ENCODE measurements around the gene METTL21A.
A peak's percentile ranks its signal among the peaks of the same experiment; 100 is the strongest.
"Not testable (repeated sequence)": the region's sequence is repeated elsewhere in the genome, so short reads cannot be mapped to it uniquely, and the experiment has no call there.

METTL21A gene

DNA sequence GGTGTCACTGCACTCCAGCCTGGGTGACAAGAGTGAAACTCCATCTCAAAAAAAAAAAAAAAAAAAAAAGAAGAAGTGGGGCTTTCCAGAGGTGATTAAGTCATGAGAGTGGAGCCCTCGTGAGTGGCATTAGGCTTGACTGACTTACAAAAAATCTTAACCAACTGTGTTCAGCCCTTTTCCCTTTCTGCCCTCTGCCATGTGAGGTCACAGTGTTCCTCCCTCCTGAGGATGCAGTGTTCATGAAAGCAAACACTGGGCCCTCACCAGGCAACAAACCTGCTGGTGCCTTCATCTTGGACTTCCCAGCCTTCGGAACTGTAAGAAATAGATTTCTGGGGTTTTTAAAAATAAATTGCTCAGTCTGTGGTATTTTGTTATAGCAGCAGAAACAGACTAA lies 37.0 kb upstream of the METTL21A start:
- ChIA-PET CTCF (no interaction called here), POLR2A (no interaction called here)
- no peak for TF ChIP-seq CTCF (IDR thresholded peaks at IDR 0.05; ENCODE audit: control extremely low read depth, extremely low read depth, low read depth, missing control alignments)
- peak; percentile 62 for DNase-seq (ENCODE audit: extremely low spot score)

DNA sequence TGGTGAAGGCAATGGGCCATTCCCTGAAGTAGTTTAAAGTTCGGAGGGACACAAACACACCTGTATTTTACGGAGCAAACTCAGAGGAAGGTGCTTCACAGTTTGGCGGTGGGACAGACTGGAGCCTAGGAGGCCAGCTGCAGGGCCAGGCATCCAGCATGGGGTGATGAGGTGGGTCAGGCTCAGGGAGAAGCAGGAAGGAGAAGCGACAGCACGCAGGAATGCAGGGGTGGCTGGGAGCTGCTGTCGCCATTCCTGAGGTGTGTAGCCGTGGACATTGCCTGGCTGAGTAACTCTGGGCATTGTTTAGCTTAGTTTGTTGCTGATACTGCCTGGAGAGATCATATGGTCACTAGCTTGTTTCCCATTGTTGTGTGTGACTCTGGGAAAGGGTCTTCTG lies 35.8 kb upstream of the METTL21A start:
- TF ChIP-seq CTCF (IDR thresholded peaks at IDR 0.05; ENCODE audit: control extremely low read depth, extremely low read depth, low read depth, missing control alignments): no peak
- CTCF ChIA-PET: interaction anchor here (0.7 to 1.3 kb wide), 2 partner anchors 35 to 39 kb away, joined by 3 read pairs; no protein-coding TSS in a partner anchor
- no peak for DNase-seq (ENCODE audit: extremely low spot score)
- POLR2A ChIA-PET: no interaction called here

GRCh38 chr2:207658156-207658555 lies 33.0 kb upstream of the METTL21A start:
- TF ChIP-seq CTCF (IDR thresholded peaks at IDR 0.05; ENCODE audit: control extremely low read depth, extremely low read depth, low read depth, missing control alignments): no peak
- DNase-seq (ENCODE audit: extremely low spot score): no peak
- ChIA-PET CTCF (interaction anchor here (0.8 to 1.7 kb wide), 3 partner anchors 31 to 65 kb away, joined by 3 to 6 read pairs (median 3); no protein-coding TSS in a partner anchor), POLR2A (no interaction called here)

- ChIA-PET CTCF (no interaction called here), POLR2A (no interaction called here)
These were observed 29.8 kb upstream of the METTL21A start for GRCh38 chr2:207655000-207655399.

GRCh38 chr2:207646582-207646981 lies 21.4 kb upstream of the METTL21A start:
- DNase-seq (ENCODE audit: extremely low spot score); POLR2A ChIA-PET: not testable (repeated sequence)
- CTCF ChIA-PET: interaction anchor here (1.0 to 1.4 kb wide), 2 partner anchors 11 to 20 kb away, joined by 4 to 9 read pairs; no protein-coding TSS in a partner anchor

More at GRCh38 chr2:207655000-207655399, 29.8 kb upstream of the METTL21A start:
- DNase-seq (ENCODE audit: extremely low spot score): no peak
- TF ChIP-seq CTCF (IDR thresholded peaks at IDR 0.05; ENCODE audit: control extremely low read depth, extremely low read depth, low read depth, missing control alignments): no peak

GRCh38 chr2:207643892-207644291 lies 18.7 kb upstream of the METTL21A start:
- DNase-seq (ENCODE audit: extremely low spot score): no peak
- CTCF ChIA-PET: interaction anchor here (1.3 to 1.5 kb wide), 2 partner anchors 14 to 17 kb away, joined by 3 to 5 read pairs; no protein-coding TSS in a partner anchor
- POLR2A ChIA-PET: no interaction called here
- TF ChIP-seq CTCF (IDR thresholded peaks at IDR 0.05; ENCODE audit: control extremely low read depth, extremely low read depth, low read depth, missing control alignments): no peak

DNA sequence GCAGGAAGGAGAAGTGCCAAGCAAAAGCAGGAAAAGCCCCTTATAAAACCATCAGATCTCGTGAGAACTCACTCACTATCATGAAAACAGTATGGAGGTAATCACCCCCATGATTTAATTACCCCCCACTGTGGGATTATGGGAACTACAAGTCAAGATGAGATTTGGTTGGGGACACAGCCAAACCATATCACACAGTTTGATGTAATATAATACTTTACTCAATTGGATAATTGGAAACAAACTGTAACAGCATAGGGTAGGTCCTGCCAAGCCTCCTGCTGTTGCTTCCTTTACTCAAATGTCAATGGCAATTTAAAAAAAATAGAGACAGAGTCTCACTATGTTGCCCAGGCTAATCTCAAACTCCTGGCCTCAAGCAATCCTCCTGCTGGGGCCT lies 15.5 kb upstream of the METTL21A start:
- CTCF ChIA-PET: interaction anchor here (0.9 to 1.4 kb wide), 2 partner anchors 14 to 70 kb away, joined by 3 to 7 read pairs; partner anchors contain the start of gene CCNYL1
- POLR2A ChIA-PET: no interaction called here
- DNase-seq (ENCODE audit: extremely low spot score): no peak
- no peak for TF ChIP-seq CTCF (IDR thresholded peaks at IDR 0.05; ENCODE audit: control extremely low read depth, extremely low read depth, low read depth, missing control alignments)
